ENCODE data around the gene GFI1. TPM values are rescaled to one million over a fixed set of nuclear protein-coding genes. Genes with fewer than 3 reads are reported as not detected.
A peak's percentile ranks its signal among the peaks of the same experiment; 100 is the strongest.
"Not testable (repeated sequence)": the region's sequence is repeated elsewhere in the genome, so short reads cannot be mapped to it uniquely, and the experiment has no call there.

The GFI1 gene
- total RNA-seq (0.13 TPM), polyA plus RNA-seq (ENCODE audit: insufficient read depth in 1 of 8, insufficient read length in 8 of 8, low replicate concordance in 1 of 8) (under 1 TPM; 0.13 to 0.54 (median 0.26) TPM)
- long read RNA-seq, donor 1, result 0 reads
- long read RNA-seq, donor 2, result 0 reads
- long read RNA-seq, donor 3, result 0 reads
- long read RNA-seq, donor 4, result 0 reads
- long read RNA-seq, donor 5, result 0 reads
- long read RNA-seq, donor 6, result 0 reads
- long read RNA-seq, donor 7, result 0 reads
- long read RNA-seq, donor 8, result 0 reads
- long read RNA-seq, donor 9, result 0 reads
- long read RNA-seq, donor 10, result 0 reads
- long read RNA-seq, donor 11, result 0 reads

DNA sequence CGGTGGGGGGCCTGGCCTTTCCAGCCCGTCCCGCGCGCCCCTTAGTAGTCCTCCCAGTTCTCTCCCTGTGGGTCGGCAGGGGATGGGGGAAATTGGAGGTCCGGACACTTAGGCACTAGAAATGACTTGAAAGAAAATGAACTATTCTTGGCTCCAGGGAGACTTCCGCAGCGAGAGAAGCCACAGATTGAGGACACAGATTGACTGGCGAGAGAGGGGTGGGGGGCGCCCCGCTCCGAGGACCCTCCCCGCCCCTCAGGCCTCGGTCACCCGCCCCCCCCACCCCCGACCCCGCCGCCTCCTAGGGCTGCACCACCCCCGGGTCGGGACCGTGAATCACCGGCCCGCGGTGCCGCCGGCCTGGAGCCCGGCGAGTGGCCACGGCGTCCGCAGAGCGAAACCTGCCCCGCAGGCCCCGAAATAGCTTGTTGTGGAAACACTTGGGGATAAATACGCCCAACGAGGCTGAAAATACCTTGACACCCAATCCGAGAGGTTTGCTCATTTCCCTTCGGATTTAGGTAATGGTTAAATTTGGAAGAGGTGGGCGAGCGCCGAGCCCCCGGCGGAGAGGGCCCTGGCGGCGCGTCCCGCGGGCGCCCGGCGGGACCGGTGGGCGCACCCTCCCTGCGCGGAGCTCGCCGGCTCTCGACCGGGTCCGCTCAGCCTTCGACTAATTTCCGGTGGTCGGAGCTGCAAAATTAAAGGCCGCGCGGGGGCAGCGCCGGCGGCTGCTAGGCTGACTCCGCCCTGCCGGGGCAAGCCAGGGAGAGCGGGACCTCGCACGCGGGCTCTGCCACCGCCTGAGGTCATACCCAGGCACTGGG lies at the start of gene GFI1:
Gene GFI1, minus strand, starts transcription at position 675 of the 827 bp plus-strand sequence. CDS start 3,438 bp downstream, outside the sequence.
- no peaks in the 10 kb centered on the region for H3K9me3 ChIP-seq (replicated peaks; ENCODE audit: control insufficient read depth, low read depth, low read length)
- H3K4me3 ChIP-seq (ENCODE audit: low read length), result peak within 1 kb of the TSS; percentile 41
- H3K36me3 ChIP-seq (ENCODE audit: control insufficient read depth, insufficient read depth, low read length), result no peaks in the 10 kb centered on the region
- peaks cover 50% of the 10 kb centered on the region for H3K4me1 ChIP-seq (ENCODE audit: control insufficient read depth, insufficient read depth, low read length)
- H3K27ac ChIP-seq (ENCODE audit: low read length), result no peak within 1 kb of the TSS
- 2% methylated on average over 64 of the region's 77 CpGs for WGBS (ENCODE audit: insufficient coverage)
- DNase-seq, result peak; percentile 29
- H3K27me3 ChIP-seq (ENCODE audit: control insufficient read depth, insufficient read depth, low read length), result peaks cover 77% of the 10 kb centered on the region

DNA sequence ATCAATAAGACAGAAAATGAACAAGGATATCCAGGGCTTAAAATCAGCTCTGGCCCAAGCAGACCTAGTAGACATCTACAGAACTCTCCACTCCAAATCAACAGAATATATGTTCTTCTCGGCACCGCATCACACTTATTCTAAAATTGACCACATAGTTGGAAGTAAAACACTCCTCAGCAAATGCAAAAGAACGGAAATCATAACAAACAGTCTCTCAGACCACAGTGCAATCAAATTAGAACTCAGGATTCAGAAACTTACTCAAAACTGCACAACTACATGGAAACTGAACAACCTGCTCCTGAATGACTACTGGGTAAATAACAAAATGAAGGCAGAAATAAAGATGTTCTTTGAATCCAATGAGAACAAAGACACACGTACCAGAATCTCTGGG lies 45.6 kb upstream of the GFI1 start:
- WGBS (ENCODE audit: insufficient coverage), result no CpG with 5 or more reads among the region's 4 CpGs
- not testable (repeated sequence) for H3K4me1 ChIP-seq (ENCODE audit: control insufficient read depth, insufficient read depth, low read length); H3K4me3 ChIP-seq (ENCODE audit: low read length)

DNA sequence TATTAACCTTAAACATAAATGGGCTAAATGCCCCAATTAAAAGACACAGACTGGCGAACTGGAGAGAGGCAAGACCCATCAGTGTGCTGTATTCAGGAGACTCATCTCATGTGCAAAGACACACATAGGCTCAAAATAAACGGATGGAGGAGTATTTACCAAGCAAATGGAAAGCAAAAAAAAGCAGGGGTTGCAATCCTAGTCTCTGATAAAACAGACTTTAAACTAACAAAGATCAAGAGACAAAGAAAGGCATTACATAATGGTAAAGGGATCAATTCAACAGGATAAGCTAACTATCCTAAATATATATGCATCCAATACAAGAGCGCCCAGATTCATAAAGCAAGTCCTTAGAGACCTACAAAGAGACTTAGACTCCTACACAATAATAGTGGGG lies 45.2 kb upstream of the GFI1 start:
- not testable (repeated sequence) for H3K27ac ChIP-seq (ENCODE audit: low read length); H3K4me3 ChIP-seq (ENCODE audit: low read length); H3K36me3 ChIP-seq (ENCODE audit: control insufficient read depth, insufficient read depth, low read length); H3K27me3 ChIP-seq (ENCODE audit: control insufficient read depth, insufficient read depth, low read length); DNase-seq; H3K9me3 ChIP-seq (replicated peaks; ENCODE audit: control insufficient read depth, low read depth, low read length); H3K4me1 ChIP-seq (ENCODE audit: control insufficient read depth, insufficient read depth, low read length)
- no CpG with 5 or more reads among the region's 3 CpGs for WGBS (ENCODE audit: insufficient coverage)

More for the DNA sequence above, 45.6 kb upstream of the GFI1 start:
- DNase-seq; H3K36me3 ChIP-seq (ENCODE audit: control insufficient read depth, insufficient read depth, low read length); H3K9me3 ChIP-seq (replicated peaks; ENCODE audit: control insufficient read depth, low read depth, low read length); H3K27me3 ChIP-seq (ENCODE audit: control insufficient read depth, insufficient read depth, low read length); H3K27ac ChIP-seq (ENCODE audit: low read length): not testable (repeated sequence)

DNA sequence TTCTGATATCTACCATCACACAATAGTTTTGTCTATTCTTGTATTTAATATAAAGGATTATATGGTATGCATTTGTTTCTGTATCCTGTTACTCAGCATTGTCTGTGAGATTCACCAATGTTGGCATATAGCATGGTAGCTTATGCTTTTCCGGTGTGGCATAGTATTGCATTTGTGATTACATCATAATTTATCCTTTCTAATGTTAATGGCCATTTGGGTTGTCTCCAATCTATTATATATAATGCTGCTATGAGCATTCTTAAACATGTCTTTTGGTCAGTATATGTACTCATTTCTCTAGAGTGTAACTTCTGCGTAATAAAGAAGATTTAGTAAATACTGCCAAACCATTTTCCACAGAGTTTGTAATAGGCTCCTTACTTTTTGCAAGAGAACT lies 40.9 kb upstream of the GFI1 start:
- Histone ChIP-seq H3K36me3 (ENCODE audit: control insufficient read depth, insufficient read depth, low read length) (no peaks in the 10 kb centered on the region), H3K27ac (ENCODE audit: low read length) (no peak overlapping the region), H3K4me3 (ENCODE audit: low read length) (no peak overlapping the region), H3K4me1 (ENCODE audit: control insufficient read depth, insufficient read depth, low read length) (no peaks in the 10 kb centered on the region), H3K27me3 (ENCODE audit: control insufficient read depth, insufficient read depth, low read length) (no peaks in the 10 kb centered on the region), H3K9me3 (replicated peaks; ENCODE audit: control insufficient read depth, low read depth, low read length) (no peaks in the 10 kb centered on the region)
- WGBS (ENCODE audit: insufficient coverage), result no CpG with 5 or more reads among the region's 2 CpGs
- no peak for DNase-seq

DNA sequence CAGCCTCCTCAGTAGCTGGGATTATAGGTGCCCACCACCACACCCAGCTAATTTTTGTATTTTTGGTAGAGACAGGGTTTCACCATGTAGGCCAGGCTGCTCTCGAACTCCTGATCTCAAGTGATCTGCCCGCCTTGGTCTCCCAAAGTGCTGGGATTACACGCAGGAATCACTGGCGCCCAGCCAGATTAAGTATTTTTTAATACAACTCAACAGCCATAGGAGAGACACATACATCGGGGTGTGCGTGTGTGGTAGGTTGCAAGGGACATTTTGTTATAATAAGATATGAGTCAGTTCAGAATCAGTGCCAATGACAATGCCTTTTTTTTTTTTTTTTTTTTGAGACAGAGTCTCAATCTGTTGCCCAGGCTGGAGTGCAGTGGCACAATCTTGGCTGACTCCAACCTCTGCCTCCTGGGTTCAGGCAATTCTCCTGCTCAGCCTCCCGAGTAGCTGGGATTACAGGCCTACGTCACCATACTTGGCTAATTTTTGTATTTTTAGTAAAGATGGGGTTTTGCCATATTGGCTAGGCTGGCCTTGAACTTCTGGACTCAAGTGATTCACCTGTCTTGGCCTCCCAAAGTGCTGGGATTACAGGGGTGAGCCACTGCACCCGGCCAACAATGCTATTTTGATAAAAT lies 38.3 kb upstream of the GFI1 start:
- not testable (repeated sequence) for H3K36me3 ChIP-seq (ENCODE audit: control insufficient read depth, insufficient read depth, low read length); H3K9me3 ChIP-seq (replicated peaks; ENCODE audit: control insufficient read depth, low read depth, low read length); DNase-seq; H3K4me3 ChIP-seq (ENCODE audit: low read length); H3K27ac ChIP-seq (ENCODE audit: low read length); H3K4me1 ChIP-seq (ENCODE audit: control insufficient read depth, insufficient read depth, low read length); H3K27me3 ChIP-seq (ENCODE audit: control insufficient read depth, insufficient read depth, low read length)
- no CpG with 5 or more reads among the region's 9 CpGs for WGBS (ENCODE audit: insufficient coverage)

DNA sequence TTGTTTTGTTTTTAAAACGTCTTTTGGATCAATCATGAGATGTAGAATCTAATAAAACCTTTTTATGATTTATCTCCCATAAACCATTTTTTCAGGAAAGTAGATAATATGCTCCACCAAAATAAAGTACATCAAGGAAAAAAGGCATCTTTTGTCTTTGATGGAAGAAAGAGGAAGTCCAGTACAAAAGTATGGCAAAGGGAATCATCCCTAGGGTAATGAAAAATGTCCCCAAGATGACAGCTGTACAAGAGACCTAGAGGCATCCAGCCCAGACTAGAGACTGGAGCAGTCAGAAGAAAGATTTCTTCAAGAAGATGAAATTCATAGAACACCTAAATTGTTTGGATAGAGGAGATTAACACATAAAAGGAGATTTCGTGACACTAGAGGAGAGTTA lies 32.3 kb upstream of the GFI1 start:
- no peak overlapping the region for H3K4me3 ChIP-seq (ENCODE audit: low read length)
- H3K4me1 ChIP-seq (ENCODE audit: control insufficient read depth, insufficient read depth, low read length), result no peaks in the 10 kb centered on the region
- H3K9me3 ChIP-seq (replicated peaks; ENCODE audit: control insufficient read depth, low read depth, low read length), result no peaks in the 10 kb centered on the region
- H3K27me3 ChIP-seq (ENCODE audit: control insufficient read depth, insufficient read depth, low read length), result no peaks in the 10 kb centered on the region
- WGBS (ENCODE audit: insufficient coverage), result no CpG with 5 or more reads among the region's 2 CpGs
- DNase-seq, result no peak
- H3K36me3 ChIP-seq (ENCODE audit: control insufficient read depth, insufficient read depth, low read length), result no peaks in the 10 kb centered on the region
- no peak overlapping the region for H3K27ac ChIP-seq (ENCODE audit: low read length)

DNA sequence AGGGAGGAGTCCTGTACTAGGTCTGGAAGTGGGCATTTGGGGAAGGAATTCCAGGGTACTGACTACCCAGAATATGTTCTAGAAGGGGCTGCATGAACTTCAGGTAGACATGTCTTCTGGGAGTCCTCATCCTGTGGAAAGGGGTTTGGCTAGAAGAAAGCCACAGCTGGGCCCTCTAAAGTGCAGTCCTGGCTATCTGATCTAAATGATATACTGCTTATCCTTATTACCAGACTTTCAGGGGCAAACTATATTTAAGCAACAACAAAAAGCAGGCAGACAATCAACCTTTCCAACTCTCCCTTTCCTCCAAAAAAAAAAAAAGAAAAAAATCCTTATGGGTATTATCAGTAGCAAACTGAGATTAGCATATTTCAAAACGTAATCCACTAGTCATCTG lies 29.8 kb upstream of the GFI1 start:
- Histone ChIP-seq H3K4me3 (ENCODE audit: low read length) (no peak overlapping the region), H3K9me3 (replicated peaks; ENCODE audit: control insufficient read depth, low read depth, low read length) (no peaks in the 10 kb centered on the region), H3K36me3 (ENCODE audit: control insufficient read depth, insufficient read depth, low read length) (no peaks in the 10 kb centered on the region), H3K27me3 (ENCODE audit: control insufficient read depth, insufficient read depth, low read length) (no peaks in the 10 kb centered on the region), H3K4me1 (ENCODE audit: control insufficient read depth, insufficient read depth, low read length) (no peaks in the 10 kb centered on the region), H3K27ac (ENCODE audit: low read length) (no peak overlapping the region)
- WGBS (ENCODE audit: insufficient coverage), result no CpG with 5 or more reads among the region's 1 CpG
- no peak for DNase-seq

DNA sequence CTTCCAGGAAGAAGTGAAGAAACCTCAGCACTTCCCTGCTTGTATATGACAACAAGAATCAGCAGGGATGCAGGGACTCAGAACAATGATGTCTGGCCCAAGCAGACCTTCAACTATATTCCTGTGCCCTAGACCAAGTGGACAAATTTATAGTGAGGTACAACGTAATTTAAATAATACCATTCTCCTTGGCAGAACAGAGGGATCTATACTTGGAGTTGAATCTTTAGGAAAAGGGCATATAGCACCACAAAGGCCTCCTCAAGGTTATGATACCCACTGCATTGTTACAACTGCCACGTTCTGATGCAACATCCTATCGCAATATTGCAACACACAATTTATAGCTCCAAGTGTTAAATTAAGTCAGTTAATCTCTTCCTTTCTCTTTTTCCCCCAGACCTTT lies 29.1 kb upstream of the GFI1 start:
- no peaks in the 10 kb centered on the region for H3K4me1 ChIP-seq (ENCODE audit: control insufficient read depth, insufficient read depth, low read length)
- H3K36me3 ChIP-seq (ENCODE audit: control insufficient read depth, insufficient read depth, low read length), result no peaks in the 10 kb centered on the region
- no peaks in the 10 kb centered on the region for H3K9me3 ChIP-seq (replicated peaks; ENCODE audit: control insufficient read depth, low read depth, low read length)
- H3K27ac ChIP-seq (ENCODE audit: low read length), result no peak overlapping the region
- no peak for DNase-seq
- H3K4me3 ChIP-seq (ENCODE audit: low read length), result no peak overlapping the region
- H3K27me3 ChIP-seq (ENCODE audit: control insufficient read depth, insufficient read depth, low read length), result no peaks in the 10 kb centered on the region
- no CpG with 5 or more reads among the region's 3 CpGs for WGBS (ENCODE audit: insufficient coverage)

DNA sequence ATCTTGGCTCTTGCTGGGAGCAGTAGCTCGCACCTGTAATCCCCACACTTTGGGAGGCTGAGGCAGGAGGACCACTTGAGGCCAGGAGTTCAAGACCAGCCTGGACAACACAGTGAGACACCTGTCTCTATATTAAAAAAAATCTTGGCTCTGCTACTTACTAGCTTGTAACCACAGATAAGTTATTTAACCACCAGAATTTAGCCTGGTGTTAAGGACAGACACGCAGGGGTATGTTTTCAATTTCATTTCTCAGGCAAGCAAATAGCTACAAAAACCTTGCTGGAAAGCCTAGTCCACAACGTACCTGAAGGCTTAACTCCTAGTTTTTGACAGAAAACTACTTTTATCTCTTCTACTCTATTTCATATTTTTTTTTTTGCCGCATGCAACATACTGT lies 24.8 kb upstream of the GFI1 start:
- 90% methylated on average over 1 of the region's 4 CpGs for WGBS (ENCODE audit: insufficient coverage)
- H3K36me3 ChIP-seq (ENCODE audit: control insufficient read depth, insufficient read depth, low read length), result no peaks in the 10 kb centered on the region
- no peak overlapping the region for H3K4me3 ChIP-seq (ENCODE audit: low read length)
- H3K9me3 ChIP-seq (replicated peaks; ENCODE audit: control insufficient read depth, low read depth, low read length), result no peaks in the 10 kb centered on the region
- no peaks in the 10 kb centered on the region for H3K4me1 ChIP-seq (ENCODE audit: control insufficient read depth, insufficient read depth, low read length)
- H3K27ac ChIP-seq (ENCODE audit: low read length), result no peak overlapping the region
- H3K27me3 ChIP-seq (ENCODE audit: control insufficient read depth, insufficient read depth, low read length), result no peaks in the 10 kb centered on the region
- no peak for DNase-seq

DNA sequence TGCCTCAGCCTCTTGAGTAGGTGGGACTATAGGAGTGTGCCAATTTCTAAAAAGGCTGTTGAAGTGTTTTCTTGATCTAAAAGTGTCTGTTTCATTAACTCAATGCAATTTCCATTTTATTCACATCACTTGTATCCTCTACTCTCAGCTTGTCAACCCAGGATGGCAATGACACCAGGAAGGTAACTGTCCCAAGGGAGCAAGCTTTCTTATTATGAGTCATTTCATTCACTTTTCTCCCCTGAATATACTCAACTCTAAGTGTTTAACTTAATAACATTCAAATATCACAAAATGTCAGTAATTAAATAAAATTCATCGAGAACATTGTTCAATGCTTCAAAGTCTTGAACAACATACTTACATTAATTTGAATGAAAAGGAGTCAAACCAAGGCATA lies 22.9 kb upstream of the GFI1 start:
- Histone ChIP-seq H3K36me3 (ENCODE audit: control insufficient read depth, insufficient read depth, low read length) (no peaks in the 10 kb centered on the region), H3K9me3 (replicated peaks; ENCODE audit: control insufficient read depth, low read depth, low read length) (no peaks in the 10 kb centered on the region), H3K4me3 (ENCODE audit: low read length) (no peak overlapping the region), H3K27me3 (ENCODE audit: control insufficient read depth, insufficient read depth, low read length) (no peaks in the 10 kb centered on the region), H3K27ac (ENCODE audit: low read length) (no peak overlapping the region), H3K4me1 (ENCODE audit: control insufficient read depth, insufficient read depth, low read length) (no peaks in the 10 kb centered on the region)
- DNase-seq, result no peak
- WGBS (ENCODE audit: insufficient coverage), result no CpG with 5 or more reads among the region's 1 CpG
